ENCODE measurements around the gene CIITA.

CIITA gene

GRCh38 chr16:10852948-10853347 is 24.1 kb upstream of the CIITA start:
- DNase-seq, result no peak

GRCh38 chr16:10856042-10856441 is 21.0 kb upstream of the CIITA start:
- no peak for DNase-seq

- no peak for DNase-seq
These were observed 18.8 kb upstream of the CIITA start for GRCh38 chr16:10858203-10858602.

GRCh38 chr16:10859020-10859419 is 18.0 kb upstream of the CIITA start:
- DNase-seq, result no peak

- DNase-seq, result no peak
These were observed 17.3 kb upstream of the CIITA start for GRCh38 chr16:10859658-10860057.

- DNase-seq, result peak; percentile 99
These were observed 14.6 kb upstream of the CIITA start for GRCh38 chr16:10862438-10862837.

- DNase-seq, result no peak
These were observed 10.7 kb upstream of the CIITA start for GRCh38 chr16:10865991-10866966.

- no peak for DNase-seq
These were observed 9.8 kb upstream of the CIITA start for GRCh38 chr16:10867199-10867598.

- DNase-seq, result no peak
These were observed 8.9 kb upstream of the CIITA start for GRCh38 chr16:10868104-10868595.

- DNase-seq, result no peak
These were observed 8.2 kb upstream of the CIITA start for GRCh38 chr16:10868596-10869469.

- DNase-seq, result no peak
These were observed 6.7 kb upstream of the CIITA start for GRCh38 chr16:10870137-10870776.

- DNase-seq, result no peak
These were observed 6.2 kb upstream of the CIITA start for GRCh38 chr16:10870808-10871156.

GRCh38 chr16:10871157-10871991 is 5.6 kb upstream of the CIITA start:
- peak; percentile 91 for DNase-seq

GRCh38 chr16:10876315-10876714 is 687 bp upstream of the CIITA start:
- no peak for DNase-seq

- no peak for DNase-seq
These were observed 507 bp downstream of the CIITA start for GRCh38 chr16:10877472-10877946.

- no peak for DNase-seq
These were observed 1.3 kb downstream of the CIITA start for GRCh38 chr16:10878328-10878643.

- DNase-seq, result no peak
These were observed 1.9 kb downstream of the CIITA start for GRCh38 chr16:10878644-10879501.

- DNase-seq, result no peak
These were observed 2.9 kb downstream of the CIITA start for GRCh38 chr16:10879681-10880589.

GRCh38 chr16:10880594-10881452 is 3.8 kb downstream of the CIITA start:
- DNase-seq, result no peak
